CD4-positive, alpha-beta T cell treated with Interferon alpha-2 for 1 hour (primary cell): ENCODE results near the gene CFAP45.

Source experiments
- DNase-seq, 2 donors: peaks; one replicate each; pipeline ENCODE4 v3.0.0-alpha.2; 2020 to 2022

The CFAP45 gene

GRCh38 chr1:159923203-159924024, 23.4 kb upstream of the CFAP45 start:
- peak; percentile 95 to 97 for DNase-seq

DNA sequence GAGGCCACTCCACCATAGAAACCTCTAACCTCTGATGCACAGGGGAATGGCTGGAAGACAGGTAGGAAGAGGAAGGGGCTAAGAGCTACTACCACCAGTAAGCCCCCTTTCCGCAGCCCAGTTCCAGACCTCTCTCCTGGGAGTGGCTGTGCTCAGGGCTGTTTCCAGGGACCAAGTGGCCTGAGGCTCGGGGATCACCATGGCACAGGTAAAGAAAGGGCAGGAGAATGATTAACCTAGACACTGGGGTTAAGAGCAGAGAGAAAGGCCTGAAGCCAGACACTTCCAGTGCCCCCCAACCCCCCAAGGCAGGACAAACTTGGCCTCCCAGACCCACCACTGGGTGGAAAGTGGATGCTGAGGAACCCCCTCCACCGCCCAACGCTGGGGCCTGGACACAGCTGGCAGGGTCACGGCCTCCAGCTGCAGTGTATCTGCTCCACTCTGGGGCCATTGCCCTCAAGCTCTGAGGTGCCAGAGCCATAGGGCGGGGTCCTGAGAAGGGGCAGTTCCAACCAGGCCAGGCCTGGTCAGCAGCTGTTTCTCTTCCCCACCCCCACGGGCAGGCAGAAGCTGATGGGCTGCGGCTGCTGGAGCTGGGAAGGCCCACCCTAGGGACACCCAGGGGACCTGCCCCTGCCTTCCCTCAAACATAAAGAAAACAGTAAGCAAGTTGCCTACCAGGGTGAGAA, 22.7 kb upstream of the CFAP45 start:
- DNase-seq = peak in 1 of 2 donors; percentile 36

DNA sequence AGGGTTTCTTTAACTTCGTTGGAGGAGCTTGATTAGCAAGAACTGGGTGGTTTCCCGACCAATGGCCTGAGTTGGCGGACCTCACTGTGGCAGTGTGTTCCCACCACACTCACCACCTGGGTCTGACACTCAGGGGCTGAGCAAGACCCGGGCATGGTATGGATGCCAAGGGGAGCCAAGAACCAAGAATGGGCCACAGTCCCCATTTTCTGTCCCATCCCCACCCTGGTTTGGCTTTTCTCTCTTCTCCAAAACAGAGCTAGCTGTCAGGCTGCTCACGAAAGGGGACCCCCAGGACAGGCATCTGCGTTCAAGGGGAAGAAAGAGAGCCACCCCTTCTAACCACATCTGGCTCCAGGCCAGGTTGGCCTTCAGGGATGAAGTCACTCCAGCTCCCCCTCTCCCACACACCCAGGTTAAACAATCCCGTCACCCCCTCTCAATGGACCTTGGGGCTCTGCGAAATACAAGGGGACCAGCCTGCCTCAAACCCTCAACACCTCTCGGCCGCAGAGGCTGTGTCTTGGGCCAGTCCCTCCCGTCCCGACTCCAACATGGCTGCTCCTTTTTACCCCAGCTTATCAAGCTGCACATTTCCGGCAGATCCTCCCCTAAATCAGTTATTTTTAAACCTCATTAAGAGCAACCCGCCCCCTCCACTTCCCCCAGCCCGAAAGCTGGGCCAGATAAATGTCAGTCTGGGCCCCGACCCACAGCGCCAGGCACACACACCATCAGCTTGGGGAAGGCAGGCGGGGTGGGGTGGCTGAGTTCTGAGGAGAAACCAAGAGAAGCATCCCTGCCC, 21.9 kb upstream of the CFAP45 start:
- peak; percentile 52 to 75 for DNase-seq

- peak in 1 of 2 donors; percentile 44 for DNase-seq
These were observed 21.3 kb upstream of the CFAP45 start for GRCh38 chr1:159921251-159921650.

- no peak for DNase-seq
These were observed 20.7 kb upstream of the CFAP45 start for GRCh38 chr1:159920651-159921050.

DNA sequence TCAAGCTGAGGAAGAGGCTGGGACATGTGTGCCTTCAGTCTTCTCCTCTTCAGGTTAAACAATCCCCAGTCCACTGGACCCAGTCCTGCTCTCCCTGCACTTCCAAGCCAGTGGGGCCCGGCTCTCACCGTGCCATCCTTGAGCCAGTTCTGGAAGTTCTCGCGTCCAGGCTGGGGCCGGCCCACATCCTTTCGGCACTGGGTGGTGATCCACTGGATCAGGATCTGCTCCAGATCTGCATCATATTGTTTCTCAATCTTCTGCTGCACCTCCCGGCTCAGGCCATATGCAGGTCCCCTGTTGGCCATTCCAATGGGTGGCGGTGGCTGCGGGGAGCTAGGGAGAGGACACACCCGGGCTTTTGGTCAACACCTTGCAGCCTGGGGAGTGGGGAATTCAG, 20.2 kb upstream of the CFAP45 start:
- no peak for DNase-seq

DNA sequence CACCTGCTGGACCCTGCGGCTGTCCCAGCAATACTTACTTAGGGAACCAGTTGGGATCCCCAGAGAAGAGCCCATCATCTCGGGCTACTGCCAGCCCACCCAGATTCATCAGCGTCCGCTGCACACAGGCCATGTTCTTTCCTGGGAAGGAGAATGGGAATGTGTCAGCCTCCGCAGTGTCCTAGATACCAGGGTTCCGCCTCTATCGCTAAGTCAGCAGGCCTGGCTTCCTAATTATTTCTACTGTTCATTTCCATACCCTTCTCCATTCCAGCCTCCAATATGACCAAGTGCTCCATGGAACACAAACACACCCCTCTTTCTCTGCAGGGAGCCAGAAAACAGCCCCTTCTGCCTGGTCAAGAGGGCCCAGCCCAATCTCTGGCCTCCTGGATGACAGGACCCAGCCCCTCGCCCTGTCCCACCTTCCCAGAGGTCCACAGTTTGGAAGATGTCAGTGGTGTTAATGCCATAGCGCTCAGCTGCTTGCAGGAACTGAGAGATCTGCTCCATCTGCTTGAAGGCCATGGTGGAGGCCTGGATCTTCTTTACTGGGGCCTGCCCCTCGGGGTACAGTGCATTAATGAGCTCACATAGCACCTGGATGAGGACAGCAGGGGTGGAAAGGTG, 19.4 kb upstream of the CFAP45 start:
- DNase-seq = no peak

- no peak for DNase-seq
These were observed 18.6 kb upstream of the CFAP45 start for GRCh38 chr1:159918352-159919200.

GRCh38 chr1:159917533-159918351, 17.8 kb upstream of the CFAP45 start:
- DNase-seq = no peak

DNA sequence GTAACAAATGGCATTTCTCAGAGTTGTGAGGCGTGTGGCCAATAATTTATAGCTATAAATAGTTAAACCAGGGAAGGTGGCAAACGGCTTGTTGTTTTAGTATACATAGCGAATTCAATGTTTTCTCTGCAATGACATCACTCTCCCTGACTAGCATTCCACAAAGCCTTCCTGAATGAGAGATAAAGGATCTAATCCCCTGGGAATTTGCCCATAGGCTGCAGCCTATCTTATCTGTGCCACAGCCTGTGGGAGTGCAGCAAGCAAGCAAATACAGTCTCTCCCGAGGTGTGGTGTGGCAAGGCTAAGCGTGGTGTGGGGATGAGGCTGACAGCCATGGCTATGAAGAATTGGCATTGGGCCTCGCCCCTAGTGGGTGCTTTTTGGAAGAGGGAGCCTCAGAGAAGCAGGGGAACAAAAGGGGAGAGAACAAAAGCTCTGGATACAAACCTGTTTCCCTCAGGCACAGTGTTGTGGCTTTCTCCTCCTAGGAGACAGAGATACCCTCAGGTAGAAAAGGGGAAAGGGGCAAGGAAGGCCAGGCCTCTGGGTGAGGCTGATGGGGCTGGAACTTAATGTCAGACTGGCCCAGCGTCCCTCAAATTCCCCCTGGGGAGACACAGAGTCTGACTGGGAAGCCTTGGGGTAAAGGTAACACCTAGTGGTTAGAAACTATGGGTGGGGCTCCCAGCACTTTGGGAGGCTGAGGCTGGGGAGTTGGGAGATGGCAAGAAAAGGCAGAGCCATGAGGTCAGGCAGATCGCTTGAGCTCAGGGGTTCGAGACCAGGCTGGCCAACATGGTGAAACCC, 16.5 kb upstream of the CFAP45 start:
- DNase-seq = no peak

- DNase-seq = no peak
These were observed 15.7 kb upstream of the CFAP45 start for GRCh38 chr1:159915571-159916241.

- no peak for DNase-seq
These were observed 14.5 kb upstream of the CFAP45 start for GRCh38 chr1:159914252-159915018.

GRCh38 chr1:159913451-159914192, 13.7 kb upstream of the CFAP45 start:
- no peak for DNase-seq

DNA sequence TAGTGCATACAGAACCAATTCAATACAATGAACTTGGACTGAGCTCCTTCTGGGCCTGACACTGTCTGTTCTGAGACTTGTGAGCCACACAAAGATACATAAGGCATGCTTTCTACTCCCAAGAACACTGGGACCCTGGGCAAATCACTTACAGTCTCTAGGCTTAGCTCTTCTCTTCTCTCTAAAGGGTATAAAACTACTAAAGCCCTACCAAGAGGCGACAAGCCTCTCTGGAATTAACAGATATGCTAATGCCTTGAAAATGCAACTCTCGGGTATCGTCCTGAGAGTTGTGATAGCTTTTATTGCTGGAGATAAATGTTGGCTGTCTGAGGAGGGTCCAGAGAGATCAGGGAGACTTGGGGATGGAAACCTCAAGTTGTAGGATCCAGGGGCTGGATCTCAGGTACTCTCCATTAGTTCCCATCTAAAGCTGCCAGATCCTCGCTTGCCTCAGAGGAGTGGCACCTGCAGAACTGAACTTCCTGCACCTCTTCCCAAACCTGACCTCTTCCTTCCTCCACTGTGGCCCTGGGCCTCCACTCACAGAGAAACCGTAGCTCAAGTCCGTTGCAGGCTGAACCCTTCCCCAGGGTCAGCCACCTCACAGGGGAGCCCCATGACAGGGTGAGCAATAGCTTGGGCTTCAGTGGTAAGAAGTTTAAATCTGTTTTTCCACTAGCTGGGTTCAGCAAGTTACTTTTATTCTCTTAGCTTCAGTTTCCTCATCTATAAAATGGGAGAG, 11.5 kb upstream of the CFAP45 start:
- DNase-seq = no peak

GRCh38 chr1:159908031-159908940, 8.3 kb upstream of the CFAP45 start:
- DNase-seq = no peak

- no peak for DNase-seq
These were observed 7.0 kb upstream of the CFAP45 start for GRCh38 chr1:159906960-159907359.
